ENCODE measurements around the gene SYNPO. TPM values are rescaled to one million over a fixed set of nuclear protein-coding genes. Genes with fewer than 3 reads are reported as not detected.

Gene SYNPO
- total RNA-seq, 2 donors from 2014 or later: 32.4 to 62.9 TPM

DNA sequence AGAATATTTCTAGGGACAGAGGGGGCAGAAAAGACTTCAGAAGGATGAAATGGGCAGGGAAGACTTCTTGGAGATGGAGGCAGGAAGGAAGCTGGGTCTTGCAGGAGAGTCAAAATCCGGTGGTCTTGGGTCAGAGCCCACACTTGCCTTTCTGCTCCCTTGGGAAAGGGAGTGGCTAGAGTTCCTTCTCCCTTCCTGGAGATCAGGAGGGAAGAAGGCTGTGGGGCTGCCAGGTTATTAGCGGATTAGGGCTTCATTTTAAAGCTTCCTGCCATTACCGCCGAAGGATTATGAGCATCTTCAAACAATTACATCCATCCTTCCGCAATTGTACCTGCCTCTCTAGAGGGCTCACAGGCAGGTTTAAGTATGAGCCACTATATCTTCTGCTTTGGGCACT, 19.2 kb upstream of the SYNPO start:
- Histone ChIP-seq H3K9me3 (no peaks in the 10 kb centered on the region), H3K27ac (no peak overlapping the region), H3K4me3 (no peak overlapping the region), H3K9ac (ENCODE audit: low read depth in 2 of 2, low read length in 2 of 2) (no peak overlapping the region), H3K36me3 (no peaks in the 10 kb centered on the region), H3K4me1 (peaks cover under 1% of the 10 kb centered on the region), H3K27me3 (no peaks in the 10 kb centered on the region)
- TF ChIP-seq, protein P1, sequence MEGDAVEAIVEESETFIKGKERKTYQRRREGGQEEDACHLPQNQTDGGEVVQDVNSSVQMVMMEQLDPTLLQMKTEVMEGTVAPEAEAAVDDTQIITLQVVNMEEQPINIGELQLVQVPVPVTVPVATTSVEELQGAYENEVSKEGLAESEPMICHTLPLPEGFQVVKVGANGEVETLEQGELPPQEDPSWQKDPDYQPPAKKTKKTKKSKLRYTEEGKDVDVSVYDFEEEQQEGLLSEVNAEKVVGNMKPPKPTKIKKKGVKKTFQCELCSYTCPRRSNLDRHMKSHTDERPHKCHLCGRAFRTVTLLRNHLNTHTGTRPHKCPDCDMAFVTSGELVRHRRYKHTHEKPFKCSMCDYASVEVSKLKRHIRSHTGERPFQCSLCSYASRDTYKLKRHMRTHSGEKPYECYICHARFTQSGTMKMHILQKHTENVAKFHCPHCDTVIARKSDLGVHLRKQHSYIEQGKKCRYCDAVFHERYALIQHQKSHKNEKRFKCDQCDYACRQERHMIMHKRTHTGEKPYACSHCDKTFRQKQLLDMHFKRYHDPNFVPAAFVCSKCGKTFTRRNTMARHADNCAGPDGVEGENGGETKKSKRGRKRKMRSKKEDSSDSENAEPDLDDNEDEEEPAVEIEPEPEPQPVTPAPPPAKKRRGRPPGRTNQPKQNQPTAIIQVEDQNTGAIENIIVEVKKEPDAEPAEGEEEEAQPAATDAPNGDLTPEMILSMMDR (IDR thresholded peaks at IDR 0.05): no peak
- DNase-seq: no peak
- intact Hi-C loops (cut with DNase I): no loop called here

DNA sequence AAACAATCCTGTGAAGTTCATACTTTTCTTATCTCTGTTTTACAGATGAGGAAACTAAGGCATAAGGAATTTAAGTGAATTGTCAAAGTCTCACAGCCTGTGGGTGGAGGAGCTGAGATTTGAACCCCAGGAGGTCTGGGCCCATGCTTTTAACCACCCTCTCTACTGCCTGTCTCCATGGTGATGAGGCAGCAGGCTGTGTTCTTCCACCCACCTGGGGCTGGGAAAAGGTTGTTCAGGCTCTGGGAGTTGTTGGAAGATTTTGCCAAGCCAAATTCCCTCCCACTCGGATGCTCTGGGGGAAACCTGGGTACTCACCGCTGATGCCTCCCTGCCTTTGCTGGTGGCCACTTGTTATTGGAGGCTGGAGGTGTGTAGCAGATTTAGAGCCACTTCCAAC, 18.3 kb upstream of the SYNPO start:
- H3K9me3 ChIP-seq: no peaks in the 10 kb centered on the region
- no peaks in the 10 kb centered on the region for H3K36me3 ChIP-seq
- no peak overlapping the region for H3K9ac ChIP-seq (ENCODE audit: low read depth in 2 of 2, low read length in 2 of 2)
- TF ChIP-seq, protein P1 (IDR thresholded peaks at IDR 0.05): no peak
- no peak overlapping the region for H3K27ac ChIP-seq
- no peaks in the 10 kb centered on the region for H3K27me3 ChIP-seq
- no peaks in the 10 kb centered on the region for H3K4me1 ChIP-seq
- intact Hi-C loops (cut with DNase I): no loop called here
- H3K4me3 ChIP-seq: no peak overlapping the region
- DNase-seq: no peak

GRCh38 chr5:150623152-150623877, 17.1 kb upstream of the SYNPO start:
- TF ChIP-seq, protein P1 (IDR thresholded peaks at IDR 0.05): no peak
- no peak for DNase-seq
- H3K27me3 ChIP-seq: no peaks in the 10 kb centered on the region
- intact Hi-C loops (cut with DNase I): no loop called here
- no peaks in the 10 kb centered on the region for H3K36me3 ChIP-seq
- no peak overlapping the region for H3K27ac ChIP-seq
- no peak overlapping the region for H3K4me3 ChIP-seq
- H3K4me1 ChIP-seq: no peaks in the 10 kb centered on the region
- peak overlapping the region in 1 of 2 donors; percentile 6 for H3K9ac ChIP-seq (ENCODE audit: low read depth in 2 of 2, low read length in 2 of 2)
- no peaks in the 10 kb centered on the region for H3K9me3 ChIP-seq

DNA sequence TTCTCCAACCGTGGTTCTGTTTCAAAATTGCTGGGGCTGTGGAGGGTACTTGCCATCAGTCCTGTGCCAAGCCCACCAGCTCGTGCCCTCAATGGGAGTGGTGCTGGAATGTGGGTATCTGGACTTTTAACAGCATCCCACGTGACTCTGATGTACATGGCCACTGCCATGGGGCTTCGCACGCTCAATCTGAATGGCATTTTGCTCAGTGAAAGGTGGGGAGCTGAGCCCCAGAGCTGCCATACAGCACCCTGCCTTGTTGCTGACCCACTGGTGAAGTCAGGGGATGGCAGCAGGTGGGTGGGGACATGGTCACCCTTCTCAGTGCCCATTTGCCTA, 16.6 kb upstream of the SYNPO start:
- Histone ChIP-seq H3K4me1 (no peaks in the 10 kb centered on the region), H3K27me3 (no peaks in the 10 kb centered on the region), H3K9me3 (no peaks in the 10 kb centered on the region), H3K9ac (ENCODE audit: low read depth in 2 of 2, low read length in 2 of 2) (peak overlapping the region; percentile 6 to 36), H3K27ac (no peak overlapping the region), H3K36me3 (no peaks in the 10 kb centered on the region), H3K4me3 (peak overlapping the region; percentile 51)
- intact Hi-C loops (cut with DNase I): no loop called here
- TF ChIP-seq, protein P1 (IDR thresholded peaks at IDR 0.05): no peak
- DNase-seq: no peak

DNA sequence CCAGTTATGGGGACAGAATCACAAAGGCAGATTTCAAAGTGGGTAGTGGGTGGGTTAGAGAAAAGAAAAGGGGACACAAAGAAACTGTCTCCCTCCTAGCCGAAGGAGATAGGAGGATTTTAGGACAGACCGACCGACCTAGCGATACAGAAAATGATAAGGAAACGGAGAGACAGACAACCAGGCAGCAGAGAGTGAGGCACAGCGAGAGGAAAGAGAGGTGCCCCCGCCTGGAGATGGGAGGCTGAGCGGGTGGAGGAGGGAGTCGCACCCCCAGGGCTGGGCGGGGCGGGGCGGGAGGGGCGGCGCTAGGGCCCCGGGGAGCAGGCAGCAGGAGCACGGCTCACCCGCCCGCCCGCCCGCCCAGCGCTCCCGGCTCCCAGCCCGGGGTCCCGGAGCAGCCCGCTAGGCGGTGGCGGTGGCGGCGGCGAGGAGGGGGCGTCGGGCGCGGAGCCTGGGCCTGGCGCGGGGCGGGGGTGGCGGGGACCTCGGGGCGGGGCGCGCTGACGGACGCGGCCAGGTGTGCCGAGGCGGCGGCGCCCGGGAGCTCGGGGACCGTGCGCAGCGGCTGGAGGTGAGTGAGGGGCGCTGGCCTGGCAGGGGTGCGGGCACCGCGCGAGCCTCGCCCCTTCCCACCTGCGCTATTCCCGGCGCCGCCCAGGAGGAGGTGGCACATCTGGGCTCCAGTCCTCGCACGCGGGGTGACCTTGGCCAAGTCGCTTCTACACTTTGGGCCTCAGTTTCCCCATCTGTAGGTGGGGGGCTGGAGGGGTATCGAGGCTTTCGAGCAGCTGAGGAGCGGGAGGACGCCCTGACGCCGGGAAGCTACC, 15.9 kb upstream of the SYNPO start:
- no peaks in the 10 kb centered on the region for H3K27me3 ChIP-seq
- H3K4me1 ChIP-seq: no peaks in the 10 kb centered on the region

More for the DNA sequence above, 15.9 kb upstream of the SYNPO start:
- Histone ChIP-seq H3K27ac (peak overlapping the region; percentile 56), H3K4me3 (peak overlapping the region; percentile 51), H3K36me3 (no peaks in the 10 kb centered on the region), H3K9me3 (no peaks in the 10 kb centered on the region), H3K9ac (ENCODE audit: low read depth in 2 of 2, low read length in 2 of 2) (peak overlapping the region; percentile 85 to 92)
- TF ChIP-seq, protein P1 (IDR thresholded peaks at IDR 0.05): no peak
- intact Hi-C loops (cut with DNase I): no loop called here
- no peak for DNase-seq

Data from colonic mucosa (tissue), 4 donors.